Neural progenitor cell (in vitro differentiated cells): ENCODE data around the gene STARD7. TPM values are rescaled to one million over a fixed set of nuclear protein-coding genes. Genes with fewer than 3 reads are reported as not detected.

Experiments used
- DNase-seq: peaks from one replicate; pipeline ENCODE4 v3.0.0-alpha.2; 2016; ENCODE audit warnings: low spot score
- H2AFZ ChIP-seq: fragments of 200-600 bp; sonication (generic); replicated peaks from 2 replicates; pipeline ENCODE4 v1.6.1; 2016; ENCODE audit warnings: antibody characterized with exemption
- H3F3A ChIP-seq: fragments of 200-600 bp; sonication (generic); 2 replicates; pipeline ENCODE4 v1.6.1; 2016; ENCODE audit warnings: antibody characterized with exemption, low read depth
- H3K27ac ChIP-seq: fragments of 200-600 bp; sonication (generic); 2 replicates; pipeline ENCODE4 v1.5.1; 2016; ENCODE audit warnings: mild to moderate bottlenecking
- H3K27me3 ChIP-seq: fragments of 200-600 bp; sonication (generic); 2 replicates; pipeline ENCODE4 v1.6.1; 2016; ENCODE audit warnings: mild to moderate bottlenecking, moderate library complexity
- H3K36me3 ChIP-seq: fragments of 200-600 bp; sonication (generic); 2 replicates; pipeline ENCODE4 v1.5.1; 2016
- H3K4me1 ChIP-seq: fragments of 200-600 bp; sonication (generic); 2 replicates; pipeline ENCODE4 v1.6.1; 2016; ENCODE audit warnings: mixed run types
- H3K4me2 ChIP-seq: fragments of 200-600 bp; sonication (generic); 2 replicates; pipeline ENCODE4 v1.6.1; 2016
- H3K4me3 ChIP-seq: fragments of 200-600 bp; sonication (generic); 2 replicates; pipeline ENCODE4 v1.5.1; 2016
- H3K79me2 ChIP-seq: fragments of 200-600 bp; sonication (generic); 2 replicates; pipeline ENCODE4 v1.6.1; 2016; ENCODE audit warnings: low read depth
- H3K9ac ChIP-seq: fragments of 200-600 bp; sonication (generic); 2 replicates; pipeline ENCODE4 v1.6.1; 2016
- H3K9me3 ChIP-seq: fragments of 200-600 bp; sonication (generic); 2 replicates; pipeline ENCODE4 v1.5.1; 2016; ENCODE audit warnings: low read depth
- H4K20me1 ChIP-seq: fragments of 200-600 bp; sonication (generic); 2 replicates; pipeline ENCODE4 v1.6.1; 2016; ENCODE audit warnings: low read depth
- H3K27ac Mint-ChIP-seq: 3 replicates; pipeline ENCODE4 v1.8.0; 2021; ENCODE audit warnings: mixed read lengths
- H3K27me3 Mint-ChIP-seq: 2 replicates; pipeline ENCODE4 v1.8.0; 2022; ENCODE audit warnings: low read depth, mild to moderate bottlenecking, inconsistent platforms, moderate library complexity, mixed read lengths; ENCODE audit not compliant: insufficient read depth
- H3K36me3 Mint-ChIP-seq: 3 replicates; pipeline ENCODE4 v1.8.0; 2021; ENCODE audit warnings: mixed read lengths
- H3K4me1 Mint-ChIP-seq: 3 replicates; pipeline ENCODE4 v1.8.0; 2021; ENCODE audit warnings: mixed read lengths
- H3K4me3 Mint-ChIP-seq: 3 replicates; pipeline ENCODE4 v1.8.0; 2021; ENCODE audit warnings: mild to moderate bottlenecking, moderate library complexity, mixed read lengths
- H3K9me3 Mint-ChIP-seq: 3 replicates; pipeline ENCODE4 v1.8.0; 2020; ENCODE audit warnings: mixed read lengths
- CTCF ChIP-seq: fragments of 200-600 bp; sonication (generic); IDR thresholded peaks from 2 replicates; pipeline ENCODE4 v1.5.1; 2017; ENCODE audit warnings: antibody characterized with exemption, mild to moderate bottlenecking
- EZH2 ChIP-seq: fragments of 200-600 bp; sonication (generic); IDR thresholded peaks from 2 replicates; pipeline ENCODE4 v1.6.1; 2017; ENCODE audit warnings: antibody characterized with exemption, mild to moderate bottlenecking, moderate library complexity
- EZH2phosphoT487 ChIP-seq: fragments of 200-600 bp; sonication (generic); IDR thresholded peaks from 2 replicates; pipeline ENCODE4 v1.6.1; 2017; ENCODE audit warnings: antibody characterized with exemption
- total RNA-seq: library from RNA; depleted of rRNA; stranded (reverse); fragments of >200 nt; gene quantifications from 2 replicates; pipeline ENCODE4 v1.2.3, GENCODE V29; 2015; ENCODE audit warnings: low replicate concordance

The STARD7 gene
- total RNA-seq, 1 donor from 2014 or later, result 179 TPM

GRCh38 chr2:96158554-96158940, 50.1 kb downstream of the STARD7 start:
- H3K79me2 ChIP-seq, result no peaks in the 10 kb centered on the region
- no peaks in the 10 kb centered on the region for H3K27me3 ChIP-seq
- Mint-ChIP-seq H3K9me3 (peaks cover 2% of the 10 kb centered on the region), H3K36me3 (no peaks in the 10 kb centered on the region), H3K27ac (no peak overlapping the region), H3K4me3 (no peak overlapping the region), H3K4me1 (peaks cover 11% of the 10 kb centered on the region), H3K27me3 (peaks cover 9% of the 10 kb centered on the region)
- no peak for TF ChIP-seq EZH2
- TF ChIP-seq CTCF, result no peak
- TF ChIP-seq EZH2phosphoT487, result no peak
- no peak overlapping the region for H3K27ac ChIP-seq
- no peak overlapping the region for H3K9ac ChIP-seq
- no peak for DNase-seq
- H3K4me1 ChIP-seq, result no peaks in the 10 kb centered on the region
- H3K9me3 ChIP-seq, result no peaks in the 10 kb centered on the region
- H3K36me3 ChIP-seq, result no peaks in the 10 kb centered on the region
- H3K4me2 ChIP-seq, result no peak overlapping the region
- no peak overlapping the region for H2AFZ ChIP-seq
- H3K4me3 ChIP-seq, result no peak overlapping the region
- no peaks in the 10 kb centered on the region for H3F3A ChIP-seq
- no peaks in the 10 kb centered on the region for H4K20me1 ChIP-seq

- no peak overlapping the region for H3K27ac ChIP-seq
- H3K9me3 Mint-ChIP-seq, result peaks cover 2% of the 10 kb centered on the region
- H4K20me1 ChIP-seq, result no peaks in the 10 kb centered on the region
- no peak for DNase-seq
- H3K9me3 ChIP-seq, result no peaks in the 10 kb centered on the region
- no peak overlapping the region for H3K4me3 Mint-ChIP-seq
- H2AFZ ChIP-seq, result no peak overlapping the region
- no peaks in the 10 kb centered on the region for H3K36me3 Mint-ChIP-seq
- no peaks in the 10 kb centered on the region for H3K36me3 ChIP-seq
- H3K27ac Mint-ChIP-seq, result peak overlapping the region; percentile 29
- peaks cover 4% of the 10 kb centered on the region for H3K4me1 ChIP-seq
- no peaks in the 10 kb centered on the region for H3F3A ChIP-seq
- H3K4me3 ChIP-seq, result no peak overlapping the region
- peaks cover 18% of the 10 kb centered on the region for H3K4me1 Mint-ChIP-seq
- no peaks in the 10 kb centered on the region for H3K79me2 ChIP-seq
- TF ChIP-seq CTCF (no peak), EZH2phosphoT487 (no peak), EZH2 (no peak)
- peaks cover 14% of the 10 kb centered on the region for H3K27me3 Mint-ChIP-seq
- H3K27me3 ChIP-seq, result no peaks in the 10 kb centered on the region
- H3K4me2 ChIP-seq, result no peak overlapping the region
- no peak overlapping the region for H3K9ac ChIP-seq
Observed at GRCh38 chr2:96157649-96158553, 50.7 kb downstream of the STARD7 start.

- Histone ChIP-seq H3K9ac (no peak overlapping the region), H3K27me3 (no peaks in the 10 kb centered on the region), H2AFZ (no peak overlapping the region), H3K36me3 (no peaks in the 10 kb centered on the region), H3K27ac (no peak overlapping the region), H3F3A (peaks cover 1% of the 10 kb centered on the region), H3K9me3 (no peaks in the 10 kb centered on the region), H3K4me3 (no peak overlapping the region), H3K4me1 (peaks cover 12% of the 10 kb centered on the region), H3K4me2 (no peak overlapping the region), H3K79me2 (no peaks in the 10 kb centered on the region), H4K20me1 (no peaks in the 10 kb centered on the region)
- Mint-ChIP-seq H3K27ac (peak overlapping the region; percentile 65), H3K27me3 (peaks cover 14% of the 10 kb centered on the region), H3K4me3 (no peak overlapping the region), H3K4me1 (peaks cover 26% of the 10 kb centered on the region), H3K36me3 (no peaks in the 10 kb centered on the region), H3K9me3 (peaks cover 2% of the 10 kb centered on the region)
- TF ChIP-seq EZH2 (no peak), EZH2phosphoT487 (no peak), CTCF (no peak)
- no peak for DNase-seq
Observed at GRCh38 chr2:96156926-96157648, 51.5 kb downstream of the STARD7 start.
